Stimulated activated naive CD8-positive, alpha-beta T cell treated with anti-CD3 and anti-CD28 coated beads, Interleukin-15, Interleukin-2, amounts not matched to agents 100 U/mL and 50 U/mL, for 24 hours (primary cell): ENCODE data around the gene INPP4B.
"Not testable (repeated sequence)": the region's sequence is repeated elsewhere in the genome, so short reads cannot be mapped to it uniquely, and the experiment has no call there.

Experiments
- ATAC-seq: fragments of 150-1000 bp; cut with Tn5 transposase; one replicate; pipeline ENCODE4 v1.10.0; 2021
- DNase-seq: peaks from one replicate; pipeline ENCODE4 v3.0.0; 2021

The INPP4B gene

GRCh38 chr4:142686081-142686480 lies 160.0 kb downstream of the INPP4B start:
- ATAC-seq = no peak
- DNase-seq = no peak

GRCh38 chr4:142683997-142684396 lies 162.1 kb downstream of the INPP4B start:
- DNase-seq (no peak), ATAC-seq (no peak)

DNA sequence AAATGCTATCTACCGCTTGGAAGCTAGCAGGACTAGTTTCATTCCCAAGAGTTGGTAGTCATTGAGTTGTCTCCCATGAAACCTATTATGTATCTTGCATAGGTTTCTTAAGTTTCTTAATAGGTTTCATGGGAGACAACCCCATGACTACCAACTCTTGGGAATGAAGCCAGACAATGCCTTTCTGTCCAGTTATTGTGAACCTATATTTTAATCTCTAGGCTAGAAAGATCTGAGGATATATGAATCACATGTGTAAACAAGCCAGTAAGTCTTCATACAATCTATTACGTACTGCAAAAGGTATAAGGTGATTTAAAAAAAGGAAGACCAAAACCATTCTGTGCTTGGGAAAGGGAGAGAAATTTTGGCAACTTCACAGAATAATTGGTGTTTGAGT lies 162.6 kb downstream of the INPP4B start:
- no peak for DNase-seq
- ATAC-seq = no peak

DNA sequence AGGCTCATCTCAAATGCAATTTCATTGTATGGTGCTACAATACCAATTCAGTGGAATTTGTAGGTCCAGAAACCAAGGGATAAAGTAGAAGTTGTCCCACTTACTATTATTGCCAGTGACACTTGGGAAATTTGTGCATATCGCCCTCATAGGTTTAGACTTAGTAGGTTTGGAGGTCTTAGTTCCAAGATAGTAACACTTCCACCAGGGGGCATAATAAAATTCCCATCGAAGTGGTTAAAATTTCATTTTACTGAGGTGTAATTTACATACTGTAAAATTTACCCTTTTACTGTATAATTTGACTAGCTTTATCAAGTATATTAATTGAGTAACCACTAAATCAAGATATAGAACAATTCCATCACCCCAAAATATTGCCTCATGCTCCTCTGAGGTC lies 174.6 kb downstream of the INPP4B start:
- ATAC-seq (no peak), DNase-seq (no peak)

DNA sequence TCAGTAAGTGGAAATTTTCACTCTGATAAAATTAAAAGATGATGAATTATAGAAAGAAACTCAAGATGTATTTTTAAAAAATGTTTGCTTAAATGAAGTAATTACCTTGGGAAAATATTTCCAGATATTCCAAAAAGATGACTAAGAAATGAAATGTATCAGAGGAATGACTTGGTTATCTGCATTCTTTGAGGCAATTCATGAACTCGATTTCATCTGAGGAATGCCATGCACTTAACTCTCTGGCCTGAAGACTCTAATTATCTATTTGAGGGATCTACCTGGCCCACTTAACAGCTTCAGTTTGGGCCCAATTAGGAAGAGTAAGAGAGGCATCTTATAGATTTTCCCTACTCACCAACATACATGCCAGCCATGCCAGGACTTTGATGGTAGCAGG lies 182.3 kb downstream of the INPP4B start:
- DNase-seq = no peak
- ATAC-seq = no peak

DNA sequence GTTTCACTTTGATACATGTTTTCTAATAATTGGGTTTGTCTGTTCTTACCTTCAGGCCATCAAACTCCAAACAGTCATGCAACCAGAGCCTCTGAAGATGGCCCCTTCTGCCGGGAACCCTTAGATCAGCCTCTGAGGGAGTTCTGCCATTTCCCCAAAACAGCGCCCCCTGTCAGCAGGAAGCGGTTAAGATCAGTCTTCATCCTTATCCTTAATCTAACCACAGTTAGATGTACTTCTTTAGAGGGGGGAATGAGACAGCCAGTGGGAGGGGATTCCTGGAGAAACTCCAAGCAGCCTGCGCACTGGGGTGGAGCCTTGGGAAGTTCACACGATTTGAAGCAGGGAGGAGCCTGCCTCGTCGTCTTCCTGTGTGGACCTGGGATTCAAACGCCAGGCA lies 185.4 kb downstream of the INPP4B start:
- no peak for DNase-seq
- ATAC-seq = no peak

- DNase-seq (peak; percentile 41), ATAC-seq (no peak)
Observed at GRCh38 chr4:142656178-142656577, 189.9 kb downstream of the INPP4B start.

DNA sequence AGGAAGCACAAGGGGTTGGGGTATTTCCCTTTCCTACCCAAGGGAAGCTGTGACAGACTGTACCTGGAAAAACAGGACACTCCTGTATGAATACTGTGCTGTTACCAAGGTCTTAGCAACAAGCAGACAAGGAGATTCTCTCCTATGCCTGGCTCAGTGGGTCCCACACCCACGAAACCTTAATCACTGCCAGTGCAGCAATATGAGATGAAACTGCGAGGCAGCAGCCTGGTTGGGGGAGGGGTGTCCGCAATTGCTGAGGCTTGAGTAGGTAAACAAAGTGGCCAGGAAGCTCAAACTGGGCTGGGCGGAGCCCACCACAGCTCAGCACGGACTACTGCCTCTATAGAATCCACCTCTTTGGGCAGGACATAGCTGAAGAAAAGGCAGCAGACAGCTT lies 197.7 kb downstream of the INPP4B start:
- DNase-seq (no peak), ATAC-seq (no peak)

DNA sequence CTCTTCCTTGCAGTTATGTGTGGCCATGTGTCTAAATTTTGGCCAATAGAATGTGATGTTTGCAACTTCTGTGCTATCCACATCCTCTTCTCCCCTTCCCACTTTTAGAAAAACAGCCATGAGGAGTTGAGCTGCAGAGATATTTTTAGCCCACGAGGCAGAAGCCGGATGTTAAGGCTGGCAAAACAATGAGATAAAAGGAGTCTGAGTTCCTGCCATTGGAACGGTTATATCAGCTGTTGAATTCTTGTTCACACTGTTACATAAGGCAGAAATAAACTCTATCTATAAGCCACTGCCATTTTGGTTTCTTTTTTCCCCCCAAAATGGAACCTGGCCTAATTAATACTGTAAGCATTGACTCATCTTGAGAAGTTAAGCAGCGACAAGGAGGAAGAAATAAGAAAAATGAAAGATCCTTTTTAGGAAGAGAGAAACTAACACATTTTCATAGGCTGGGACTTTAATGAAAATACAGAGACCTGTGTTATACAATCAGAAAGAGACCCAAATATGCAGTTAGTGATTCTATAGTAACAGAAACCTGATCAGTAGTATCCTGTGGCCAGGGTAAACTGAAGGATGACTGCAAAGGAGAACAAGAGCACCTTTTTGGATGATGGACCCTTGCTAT lies 200.5 kb downstream of the INPP4B start:
- no peak for DNase-seq
- ATAC-seq = no peak

DNA sequence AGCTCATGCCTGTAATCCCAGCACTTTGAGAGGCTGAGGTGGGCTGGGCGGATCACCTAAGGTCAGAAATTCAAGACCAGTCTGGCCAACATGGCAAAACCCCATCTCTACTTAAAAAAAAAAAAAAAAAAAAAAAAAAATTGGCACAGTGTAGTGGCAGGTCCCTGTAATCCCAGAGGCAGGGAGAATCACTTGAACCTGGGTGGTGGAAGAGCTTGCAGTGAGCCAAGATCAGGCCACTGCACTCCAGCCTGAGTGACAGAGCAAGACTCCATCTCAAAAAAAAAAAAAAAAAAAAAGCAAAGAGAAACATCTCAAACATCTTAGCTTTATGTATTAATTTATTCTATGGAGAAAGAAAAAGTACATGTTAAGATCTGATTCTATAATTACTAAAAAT lies 201.5 kb downstream of the INPP4B start:
- not testable (repeated sequence) for ATAC-seq, DNase-seq

DNA sequence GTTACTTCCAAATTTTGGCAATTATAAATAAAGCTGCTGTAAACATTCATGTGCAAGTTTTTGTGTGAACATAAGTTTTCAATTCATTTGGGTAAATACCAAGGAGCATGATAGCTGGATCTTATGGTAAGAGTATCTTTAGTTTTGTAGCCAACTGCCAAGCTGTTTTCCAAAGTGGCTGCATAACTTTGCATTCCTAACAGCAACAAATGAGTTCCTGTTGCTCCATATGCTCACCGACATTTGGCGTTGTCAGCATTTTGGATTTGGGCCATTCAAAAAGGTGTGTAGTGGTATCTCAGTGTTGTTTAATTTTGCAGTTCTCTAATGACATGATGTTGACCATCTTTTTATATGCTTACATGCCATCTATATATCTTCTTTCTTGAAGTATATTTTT lies 208.5 kb downstream of the INPP4B start:
- ATAC-seq (no peak), DNase-seq (no peak)

DNA sequence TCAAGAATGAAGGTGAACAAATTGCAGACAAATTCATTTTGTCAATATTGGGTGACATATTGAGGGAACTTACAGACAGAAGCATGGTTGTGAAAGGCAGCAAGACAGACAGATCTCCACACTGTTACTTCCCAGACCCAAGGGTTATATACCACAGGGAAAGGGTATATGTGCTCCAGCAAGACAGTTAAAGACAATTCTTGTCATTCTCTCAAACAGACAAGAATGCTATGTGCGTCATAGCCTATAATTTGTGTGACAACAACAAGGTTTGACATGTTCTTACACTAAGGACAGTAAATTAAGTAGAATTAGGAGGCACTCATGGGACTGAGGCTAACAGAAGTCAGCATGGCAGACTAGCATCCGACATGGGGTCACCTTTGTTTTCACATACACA lies 214.3 kb downstream of the INPP4B start:
- no peak for ATAC-seq
- no peak for DNase-seq

- no peak for DNase-seq
- ATAC-seq = no peak
Observed at GRCh38 chr4:142615324-142615665, 230.8 kb downstream of the INPP4B start.

GRCh38 chr4:142614621-142615323 lies 231.3 kb downstream of the INPP4B start:
- ATAC-seq = no peak
- no peak for DNase-seq

GRCh38 chr4:142607976-142608375 lies 238.1 kb downstream of the INPP4B start:
- no peak for ATAC-seq
- no peak for DNase-seq

DNA sequence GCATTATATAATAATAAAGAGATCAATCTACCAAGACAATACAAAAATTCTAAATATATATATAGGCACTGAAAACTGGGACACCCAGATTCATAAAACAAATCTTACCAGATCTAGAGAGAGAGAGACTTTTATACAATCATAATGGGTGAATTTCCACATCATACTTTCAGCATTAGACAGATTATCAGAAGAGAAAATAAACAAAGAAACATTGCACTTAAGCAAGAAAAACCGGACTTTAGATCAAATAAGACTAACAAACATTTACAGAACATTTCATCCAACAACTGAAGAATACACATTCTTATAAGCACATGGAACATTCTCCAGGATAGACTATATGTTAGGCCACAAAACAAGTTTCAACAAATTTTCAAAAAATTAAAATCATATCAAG lies 245.1 kb downstream of the INPP4B start:
- ATAC-seq = no peak
- DNase-seq = no peak

- DNase-seq = no peak
- no peak for ATAC-seq
Observed at GRCh38 chr4:142598132-142598531, 248.0 kb downstream of the INPP4B start.

- ATAC-seq (no peak), DNase-seq (no peak)
Observed at GRCh38 chr4:142596595-142596994, 249.5 kb downstream of the INPP4B start.

DNA sequence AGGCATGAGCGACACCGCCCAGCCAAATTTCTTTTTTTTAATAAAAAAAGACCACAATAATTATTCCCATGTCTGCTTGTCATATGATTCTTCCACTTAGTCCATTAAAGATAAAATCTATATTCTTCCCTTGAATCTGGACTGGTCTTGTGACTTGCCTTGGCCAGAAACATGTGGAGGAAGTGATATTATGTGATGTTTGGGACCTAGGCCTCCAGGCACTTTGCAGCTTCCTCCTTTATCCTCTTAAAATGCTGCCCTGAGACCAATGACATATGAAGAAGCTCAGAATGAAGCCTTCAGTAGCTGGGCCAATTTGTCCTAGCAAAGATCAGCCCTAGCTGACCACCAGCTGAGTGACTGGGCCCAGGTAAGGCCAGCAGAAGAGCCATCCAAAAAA lies 250.0 kb downstream of the INPP4B start:
- DNase-seq (no peak), ATAC-seq (no peak)

DNA sequence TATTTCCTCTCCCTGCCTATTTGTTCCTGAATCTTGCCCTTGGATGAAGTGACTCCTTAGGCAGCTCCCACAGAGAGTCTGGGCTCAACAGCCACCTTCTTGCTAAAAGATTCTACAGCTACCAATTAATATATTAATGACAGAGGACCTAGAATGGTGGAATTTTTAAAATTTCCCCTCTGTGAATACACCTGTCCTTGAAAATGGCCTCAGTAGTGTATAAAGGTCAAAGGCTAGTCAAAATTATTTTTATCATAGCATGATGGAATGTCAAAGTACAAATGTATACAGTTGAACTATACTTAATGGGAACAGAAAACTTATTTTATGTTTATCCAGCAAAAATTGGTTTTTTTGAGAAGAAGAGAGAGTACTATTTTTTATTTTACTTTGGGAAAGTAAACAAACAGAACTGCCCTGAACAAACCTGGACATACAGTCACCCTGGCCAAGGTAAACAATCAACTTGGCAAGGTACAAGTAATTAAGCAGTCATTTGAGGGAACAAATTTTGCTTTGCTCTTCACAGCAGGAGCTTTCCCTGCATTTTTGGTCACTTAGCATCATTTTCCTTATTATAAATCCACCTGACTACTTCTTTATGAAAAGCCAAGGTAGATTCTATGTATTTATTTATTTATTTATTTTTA lies 250.8 kb downstream of the INPP4B start:
- DNase-seq (no peak), ATAC-seq (no peak)

DNA sequence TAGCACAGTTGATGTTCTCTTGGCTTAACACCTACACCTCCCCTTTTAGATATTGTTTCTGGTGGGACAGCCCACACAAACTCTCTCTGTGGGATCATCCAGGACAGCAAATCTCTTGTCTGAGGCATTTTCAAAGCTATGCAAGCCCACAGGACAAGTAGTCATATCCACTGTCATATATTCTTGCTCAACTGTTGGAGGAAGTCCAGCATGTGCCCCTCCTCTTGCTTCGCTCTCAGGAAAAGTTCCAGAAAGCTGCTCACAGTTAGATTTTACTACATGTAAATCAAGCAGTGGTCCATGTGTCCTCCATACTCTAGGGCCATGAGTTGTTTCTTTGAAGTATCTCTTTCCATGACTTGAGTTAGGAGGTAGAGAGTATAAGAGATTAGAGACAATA lies 260.7 kb downstream of the INPP4B start:
- ATAC-seq (no peak), DNase-seq (no peak)

- ATAC-seq = no peak
- DNase-seq = no peak
Observed at GRCh38 chr4:142583708-142584107, 262.4 kb downstream of the INPP4B start.

- ATAC-seq (no peak), DNase-seq (no peak)
Observed at GRCh38 chr4:142582340-142582739, 263.8 kb downstream of the INPP4B start.

- ATAC-seq (no peak), DNase-seq (no peak)
Observed at GRCh38 chr4:142581881-142582280, 264.2 kb downstream of the INPP4B start.
